NCI-H774 (cell line): ENCODE results near the gene PDE4B.
"Not testable (repeated sequence)": the region's sequence is repeated elsewhere in the genome, so short reads cannot be mapped to it uniquely, and the experiment has no call there.

ENCODE experiments used
- DNase-seq: peaks from one replicate; lab custom pipeline; 2025; lab: John Stamatoyannopoulos, UW

Gene PDE4B

GRCh38 chr1:65953170-65953569 is 160.5 kb downstream of the PDE4B start:
- no peak for DNase-seq

DNA sequence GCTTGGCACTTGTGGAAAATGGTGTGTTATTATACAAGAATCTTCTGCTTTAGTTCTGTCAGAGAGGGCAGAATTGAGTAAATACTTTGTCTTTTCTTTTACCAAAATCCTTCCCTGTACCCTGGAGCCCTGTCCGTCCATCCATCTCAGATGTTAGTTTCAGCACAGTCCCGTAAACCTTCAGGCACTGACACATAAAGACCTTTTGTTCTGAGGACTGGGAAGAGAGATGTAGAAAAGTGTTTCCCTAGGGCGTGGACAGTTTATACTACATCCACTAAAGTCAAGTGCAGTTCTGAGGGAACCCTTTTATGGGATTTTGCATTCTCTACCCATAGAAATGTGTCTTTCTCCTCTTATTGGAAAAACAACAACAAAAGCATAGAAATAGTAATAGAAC is 162.4 kb downstream of the PDE4B start:
- no peak for DNase-seq

- DNase-seq: no peak
Measured at GRCh38 chr1:65955503-65955902, 162.8 kb downstream of the PDE4B start.

DNA sequence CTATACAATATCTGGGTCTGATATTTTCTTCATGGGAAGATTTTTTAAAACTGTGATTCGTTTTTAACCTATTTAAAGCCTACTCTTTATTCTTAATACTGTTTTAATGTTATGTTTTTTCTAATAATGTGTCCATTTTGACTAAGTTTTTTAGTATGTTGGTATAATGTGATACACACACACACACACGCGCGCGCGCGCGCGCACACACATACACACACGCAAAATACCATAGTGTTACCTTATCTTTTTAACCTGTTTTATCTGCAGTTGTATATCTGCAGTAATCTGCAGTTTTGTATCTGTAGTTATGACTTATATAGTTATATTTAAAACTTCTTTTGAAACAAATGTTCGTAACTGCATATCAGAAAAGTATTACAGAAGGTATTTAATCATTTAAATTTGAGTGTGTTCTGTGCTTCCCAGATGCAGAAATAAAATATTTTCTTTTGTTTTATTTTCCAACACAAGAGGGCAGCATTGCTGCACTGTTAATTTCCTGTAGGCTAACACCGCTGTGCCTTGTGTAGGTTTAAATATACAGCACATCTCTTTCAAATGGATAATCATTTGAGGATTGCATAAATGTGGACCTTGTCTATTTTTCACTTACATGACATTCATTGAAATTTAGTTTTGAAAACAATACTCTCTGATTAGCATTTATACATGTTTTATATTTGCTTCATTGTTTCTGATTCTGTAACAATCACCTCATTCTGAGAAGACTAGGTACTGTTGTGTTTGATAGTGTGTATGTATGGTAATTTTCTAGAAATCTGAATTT is 166.1 kb downstream of the PDE4B start:
- peak; percentile 64 for DNase-seq

DNA sequence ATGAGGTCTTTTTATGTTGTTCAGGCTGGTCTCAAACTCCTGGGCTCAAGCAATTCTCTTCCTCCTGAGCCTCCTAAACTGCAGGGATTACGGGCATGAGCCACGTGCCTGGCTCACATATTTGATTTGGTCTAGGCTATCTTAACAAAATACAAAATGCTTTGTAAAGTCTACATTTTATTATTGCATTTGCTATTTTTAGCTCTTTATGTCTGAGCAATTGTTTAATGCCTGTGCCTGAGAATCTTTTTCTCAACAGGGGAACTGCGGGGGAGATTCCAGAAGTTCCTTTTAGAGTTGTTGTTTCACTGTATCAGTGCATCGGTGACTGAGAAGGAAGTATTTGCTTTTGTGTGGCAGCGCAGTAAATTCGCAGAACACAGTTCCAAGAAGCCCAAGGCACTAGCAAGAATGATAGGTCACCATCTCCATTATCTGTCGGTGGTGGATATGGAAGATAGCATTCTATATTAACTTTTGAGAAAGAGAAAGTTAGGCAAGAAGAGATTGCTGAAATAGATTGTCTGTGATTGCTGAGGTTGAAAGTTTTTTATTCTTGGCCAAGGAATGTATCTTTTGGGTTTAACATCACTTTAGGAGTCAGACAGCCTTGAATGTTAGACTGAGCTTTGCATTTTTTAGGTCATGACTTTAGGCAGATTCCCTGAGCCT is 167.3 kb downstream of the PDE4B start:
- no peak for DNase-seq

DNA sequence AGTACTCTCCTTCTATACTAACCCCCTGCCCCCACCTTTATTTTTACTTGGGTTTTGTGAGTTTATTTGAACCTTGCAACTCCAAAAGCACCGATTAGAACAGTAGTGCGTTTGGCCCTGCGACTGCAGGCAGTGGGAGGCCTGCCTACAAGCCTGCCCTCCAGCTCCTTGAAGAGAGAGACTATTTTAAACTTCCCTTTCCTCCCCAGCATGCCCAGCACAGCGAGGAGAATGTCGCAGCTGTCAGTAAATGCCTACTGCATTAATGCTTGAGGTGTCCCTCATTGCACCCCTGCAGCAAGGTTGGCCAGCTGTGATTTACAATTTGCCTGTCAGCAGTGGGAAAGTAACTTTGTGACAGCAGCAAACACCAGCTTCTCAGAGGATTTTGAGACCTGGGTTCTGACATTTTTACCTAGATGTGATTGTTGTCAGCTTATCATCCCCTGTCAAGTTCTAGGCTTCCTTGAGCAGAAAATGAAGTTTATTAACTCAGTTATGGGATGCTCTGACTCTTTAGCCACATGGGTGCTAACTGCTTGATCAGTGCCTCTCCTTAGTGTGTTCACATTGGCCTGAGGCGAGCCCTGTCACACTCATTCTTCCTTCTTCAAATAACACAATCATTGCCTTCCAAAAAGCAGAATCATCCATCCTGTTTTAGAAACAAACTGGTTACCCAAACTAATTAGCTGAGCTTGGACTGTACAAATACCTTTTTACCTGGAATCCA is 170.6 kb downstream of the PDE4B start:
- DNase-seq: no peak

- DNase-seq: no peak
Measured at GRCh38 chr1:65964123-65964522, 171.4 kb downstream of the PDE4B start.

DNA sequence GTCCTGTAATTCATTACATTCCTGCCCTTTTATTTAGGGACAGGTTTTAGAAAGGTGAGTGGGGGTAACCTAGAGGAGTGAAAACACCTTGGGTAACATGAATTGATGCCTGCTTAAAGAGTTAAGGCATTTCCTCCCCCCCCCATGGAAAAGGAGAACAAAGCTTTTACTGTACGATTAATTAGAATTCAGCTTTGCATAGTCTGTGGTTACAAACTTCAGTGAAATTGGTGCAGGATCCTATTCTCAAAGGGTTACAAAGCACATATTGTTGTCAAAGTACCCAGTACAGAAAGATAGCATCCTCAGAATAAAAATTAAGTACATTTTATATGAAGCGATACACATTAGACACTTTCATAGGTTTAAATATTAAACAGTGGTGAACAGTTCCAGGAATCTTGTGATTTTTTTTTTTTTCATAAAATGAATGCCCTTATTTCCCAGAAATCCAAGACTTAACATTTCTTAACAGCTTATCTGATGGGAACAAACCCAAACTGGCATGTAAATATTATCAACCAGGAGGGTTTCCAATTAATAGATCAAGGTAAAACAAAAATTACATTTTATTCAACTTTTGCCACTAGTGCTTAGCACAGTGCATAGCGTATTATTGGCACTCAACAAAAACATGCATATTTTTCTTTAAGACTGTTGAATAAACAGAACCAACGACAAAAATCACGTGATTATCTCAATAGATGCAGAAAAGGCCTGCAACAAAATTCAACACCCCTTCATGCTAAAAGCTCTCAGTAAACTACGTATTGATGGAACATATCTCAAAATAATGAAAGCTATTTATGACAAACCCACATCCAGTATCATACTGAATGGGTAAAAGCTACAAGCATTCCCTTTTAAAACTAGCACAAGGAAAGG is 172.7 kb downstream of the PDE4B start:
- no peak for DNase-seq

GRCh38 chr1:65967492-65967891 is 174.8 kb downstream of the PDE4B start:
- not testable (repeated sequence) for DNase-seq

DNA sequence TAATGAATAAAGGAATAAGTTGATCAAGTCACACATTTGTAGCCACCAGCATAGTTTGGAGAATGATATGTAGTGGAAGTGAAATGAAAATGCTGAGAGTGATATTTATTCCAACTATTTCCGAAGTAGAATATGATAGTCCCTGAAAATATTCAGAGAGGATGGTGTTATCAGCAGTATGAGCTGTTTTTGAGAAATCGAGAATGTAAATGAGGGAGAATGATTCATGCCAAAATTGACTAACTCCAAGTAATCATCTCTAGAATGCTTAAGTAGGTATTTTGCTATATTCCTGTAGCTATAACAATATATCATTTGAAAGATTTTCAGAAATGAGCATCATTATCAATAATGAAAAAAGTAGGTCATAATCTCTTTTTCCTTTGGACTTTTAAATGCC is 178.9 kb downstream of the PDE4B start:
- DNase-seq: no peak

DNA sequence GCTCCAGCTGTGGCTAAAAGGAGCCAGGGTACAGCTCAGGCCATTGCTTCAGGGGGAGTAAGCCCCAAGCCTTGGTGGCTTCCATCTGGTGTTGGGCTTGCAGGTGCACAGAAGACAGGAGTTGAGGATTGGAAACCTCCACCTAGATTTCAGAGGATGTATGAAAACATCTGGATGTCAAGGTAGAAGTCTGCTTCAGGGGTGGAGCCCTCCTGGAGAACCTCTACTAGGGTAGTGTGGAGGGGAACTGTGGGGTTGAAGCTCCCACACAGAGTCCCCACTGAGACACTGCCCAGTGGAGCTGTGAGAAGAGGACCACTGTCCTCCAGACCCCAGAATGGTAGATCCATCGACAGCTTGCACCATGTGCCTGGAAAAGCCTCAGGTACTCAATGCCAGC is 183.0 kb downstream of the PDE4B start:
- no peak for DNase-seq

DNA sequence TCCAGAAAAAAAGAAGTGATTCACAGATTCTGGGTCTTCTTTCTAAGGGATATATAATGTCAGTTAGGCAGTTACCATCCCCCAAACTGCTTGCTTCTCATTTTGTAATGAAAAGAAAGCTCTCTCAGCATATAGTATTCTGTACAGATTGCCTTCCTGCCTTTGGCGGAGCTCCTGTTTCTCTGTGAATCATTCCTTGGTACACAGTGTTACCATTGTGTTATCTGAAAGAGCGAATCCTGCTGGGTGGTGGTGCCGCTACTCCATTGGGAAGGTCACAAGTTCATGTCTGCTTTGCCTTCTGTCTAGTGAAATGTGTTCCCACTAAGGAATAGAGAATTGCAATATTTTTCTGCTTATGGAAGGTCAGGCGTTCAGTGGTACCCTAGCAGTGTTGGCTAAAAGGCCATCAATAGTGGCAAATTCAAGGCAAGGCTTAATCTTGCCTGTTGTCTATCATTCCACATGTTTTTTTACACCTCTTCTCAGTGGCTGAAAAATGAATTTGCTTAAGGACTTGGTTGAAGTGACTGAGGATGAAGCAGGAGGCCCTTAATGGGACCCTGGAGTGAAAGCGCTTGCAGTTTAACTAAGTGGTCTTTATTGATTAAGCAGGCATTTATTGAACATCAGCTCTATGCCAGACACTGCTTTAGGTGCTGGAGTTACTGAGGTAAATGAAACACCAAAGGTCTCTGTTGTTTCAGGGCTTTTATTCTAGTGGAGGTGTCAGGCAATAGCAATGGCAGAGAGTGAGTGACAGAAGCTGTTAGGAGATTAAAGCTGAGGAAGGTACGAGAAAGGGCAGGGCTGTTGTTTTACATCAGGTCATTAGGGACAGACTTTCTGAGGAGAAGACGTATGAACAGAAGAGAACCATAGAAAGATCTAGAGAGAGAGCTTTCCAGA is 186.7 kb downstream of the PDE4B start:
- no peak for DNase-seq

DNA sequence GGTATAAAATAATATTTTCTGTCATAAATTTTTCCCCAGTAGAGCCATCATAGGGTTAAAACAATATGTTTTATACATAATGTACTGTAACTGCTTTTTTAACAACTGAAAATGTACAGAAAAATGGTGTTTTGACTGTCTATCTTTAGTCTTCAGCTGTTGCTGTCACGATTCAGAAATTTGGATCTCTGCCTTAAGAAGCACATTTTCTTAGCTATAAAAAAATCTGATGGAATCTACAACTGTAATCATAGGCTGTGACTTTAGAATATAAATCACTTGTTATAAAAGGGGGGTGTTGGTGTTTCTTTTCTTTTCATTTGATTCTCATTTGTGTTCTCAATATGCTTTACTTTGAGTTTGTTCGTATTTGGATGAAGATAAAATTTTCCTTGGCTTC is 187.5 kb downstream of the PDE4B start:
- no peak for DNase-seq

GRCh38 chr1:65983500-65983899 is 190.8 kb downstream of the PDE4B start:
- no peak for DNase-seq

DNA sequence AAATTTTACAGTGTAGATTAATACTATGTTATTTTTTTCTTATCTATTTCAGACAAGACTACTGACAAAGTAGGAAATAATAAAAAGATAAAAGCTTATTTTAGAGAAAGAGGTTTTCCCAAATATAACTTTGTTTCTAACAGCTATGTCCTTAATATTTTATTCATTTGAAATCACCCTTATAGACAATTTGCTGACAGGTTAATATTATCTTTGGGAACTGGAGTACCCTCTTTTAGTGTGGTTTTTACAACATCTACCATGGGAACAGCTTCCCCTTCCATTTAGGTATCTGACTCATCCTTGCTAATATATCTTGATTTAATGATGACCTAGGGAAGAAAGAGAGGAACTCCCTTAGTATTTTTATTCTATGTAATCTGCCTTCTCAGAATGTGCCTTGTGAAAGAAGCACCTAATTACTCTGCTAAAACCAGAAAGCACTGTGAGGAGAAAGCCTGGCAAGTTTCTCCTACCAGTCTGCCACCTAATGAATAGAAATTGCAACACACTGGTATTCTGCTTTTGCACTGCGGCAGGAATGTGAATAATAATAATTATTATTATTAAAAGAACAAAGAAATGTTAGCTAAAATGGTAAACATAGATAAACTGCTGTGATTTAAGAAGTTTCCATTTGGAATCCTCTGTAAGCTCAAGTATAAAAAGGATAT is 192.8 kb downstream of the PDE4B start:
- no peak for DNase-seq

- no peak for DNase-seq
Measured at GRCh38 chr1:65986146-65986545, 193.5 kb downstream of the PDE4B start.

DNA sequence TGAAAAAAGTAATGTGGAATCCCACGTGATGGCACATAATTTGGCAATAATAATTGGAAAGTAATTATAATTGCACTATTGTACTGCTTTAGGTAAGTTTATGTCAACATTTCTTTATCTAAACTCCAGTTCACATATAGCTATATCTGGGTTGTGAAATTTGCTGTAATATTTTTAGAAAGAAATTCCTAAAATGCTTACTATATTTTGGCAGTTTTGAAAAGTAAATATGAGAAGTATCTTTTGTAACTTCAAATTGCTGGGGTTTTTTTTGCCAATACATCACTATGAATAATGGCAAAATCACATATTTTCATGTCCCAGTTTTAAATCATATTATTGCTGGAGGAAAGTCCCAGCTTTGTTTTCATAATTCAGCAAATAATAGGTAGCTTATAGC is 197.5 kb downstream of the PDE4B start:
- no peak for DNase-seq

DNA sequence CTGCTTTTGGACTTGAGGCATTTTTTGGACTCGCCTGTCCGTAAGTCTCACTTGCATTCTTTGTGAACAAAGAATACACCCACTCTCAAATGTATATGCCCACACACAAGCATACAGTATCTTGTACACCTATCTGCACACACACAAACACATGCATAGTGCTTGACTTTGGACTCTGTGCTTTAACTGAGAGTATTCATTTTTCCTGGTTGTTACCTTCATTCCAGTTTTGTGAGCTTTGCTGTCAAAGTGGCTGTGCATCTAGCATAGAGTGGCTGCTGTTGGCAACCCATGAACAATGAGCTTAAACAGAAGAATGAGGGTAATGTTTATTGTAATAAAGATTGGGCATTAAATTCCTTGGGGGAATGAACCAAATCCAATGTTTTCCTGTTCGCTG is 199.0 kb downstream of the PDE4B start:
- DNase-seq: no peak

- no peak for DNase-seq
Measured at GRCh38 chr1:65992165-65992821, 199.6 kb downstream of the PDE4B start.

GRCh38 chr1:65992831-65993271 is 200.2 kb downstream of the PDE4B start:
- DNase-seq: no peak
